GM12878 (cell line): ENCODE data around the gene PGRMC1. TPM values are rescaled to one million over a fixed set of nuclear protein-coding genes. Genes with fewer than 3 reads are reported as not detected.

Experiments used
- ATAC-seq: fragments of 200-7000 bp; cut with Tn5 transposase; 3 replicates; pipeline ENCODE4 v1.9.1; 2020; ENCODE audit warnings: mild to moderate bottlenecking, moderate library complexity
- BruUV-seq: library from RNA; stranded (reverse); fragments of 400-500 nt; replicated peaks from 2 replicates; lab custom pipeline; 2021; lab: Mats Ljungman, UMichigan
- CTCF ChIA-PET: fragments of 300-600 bp; sonication (Branson Sonifier 250); formaldehyde crosslinking; extraction: SDS; loops from one replicate; lab custom pipeline; 2021; ENCODE audit warnings: inconsistent platforms; lab: Yijun Ruan, JAX
- POLR2A ChIA-PET: fragments of 350-600 bp; formaldehyde crosslinking; extraction: SDS; loops from one replicate; lab custom pipeline; 2021; ENCODE audit warnings: inconsistent platforms; lab: Charles Lee
- RAD21 ChIA-PET: fragments of 300-600 bp; sonication (Branson Sonifier 250); formaldehyde crosslinking; loops from one replicate; lab custom pipeline; 2023; ENCODE audit warnings: antibody characterized with exemption; ENCODE audit not compliant: unreplicated experiment; lab: Charles Lee
- SMC1A ChIA-PET: fragments of 300-600 bp; sonication (Branson Sonifier 250); formaldehyde crosslinking; loops from one replicate; lab custom pipeline; 2023; ENCODE audit not compliant: unreplicated experiment, uncharacterized antibody; lab: Charles Lee
- DNase-seq: peaks from one replicate; pipeline ENCODE4 v3.0.0-alpha.2; 2011; ENCODE audit warnings: low read depth, low spot score
- FAIRE-seq: peaks from 3 replicates; lab custom pipeline; 2011; peaks lifted over from hg19 to GRCh38; lab: Jason Lieb, UNC
- H2AFZ ChIP-seq: 2 replicates; pipeline ENCODE4 v1.6.0; 2011; ENCODE audit warnings: low read depth, low read length, control low read depth; ENCODE audit not compliant: control insufficient read depth
- H3K27ac ChIP-seq: 2 replicates; pipeline ENCODE4 v1.5.1; 2011; ENCODE audit warnings: control low read depth; ENCODE audit not compliant: control insufficient read depth, insufficient read depth
- H3K27me3 ChIP-seq, 2 experiments: replicated peaks in 1 of 2; 2 replicates each; pipeline versions ENCODE4 v1.6.0 to v1.6.1; 2011; ENCODE audit warnings: low read length in 1 of 2; ENCODE audit not compliant: control insufficient read depth in 2 of 2, insufficient read depth in 2 of 2
- H3K36me3 ChIP-seq, 2 experiments: 2 replicates each; pipeline ENCODE4 v1.5.1; 2011; ENCODE audit warnings: low read length in 1 of 2; ENCODE audit not compliant: control insufficient read depth in 2 of 2, insufficient read depth in 2 of 2
- H3K4me1 ChIP-seq: 2 replicates; pipeline ENCODE4 v1.6.1; 2011; ENCODE audit warnings: mild to moderate bottlenecking, low read length, moderate library complexity, mixed read lengths; ENCODE audit not compliant: control insufficient read depth, insufficient read depth
- H3K4me2 ChIP-seq: 2 replicates; pipeline ENCODE4 v1.6.0; 2011; ENCODE audit warnings: control low read depth; ENCODE audit not compliant: control insufficient read depth, insufficient read depth
- H3K4me3 ChIP-seq: fragments of 200-600 bp; sonication (generic); 2 replicates; pipeline ENCODE4 v1.5.1; 2016
- H3K79me2 ChIP-seq: 2 replicates; pipeline ENCODE4 v1.6.0; 2011; ENCODE audit warnings: low read length; ENCODE audit not compliant: control insufficient read depth, insufficient read depth
- H3K9ac ChIP-seq: 2 replicates; pipeline ENCODE4 v1.8.0; 2011; ENCODE audit warnings: low read length, control low read depth, mixed read lengths; ENCODE audit not compliant: control insufficient read depth, insufficient read depth
- H3K9me3 ChIP-seq: replicated peaks from 3 replicates; pipeline ENCODE4 v1.5.1; 2011; ENCODE audit warnings: mild to moderate bottlenecking, low read length; ENCODE audit not compliant: control insufficient read depth, insufficient read depth
- H4K20me1 ChIP-seq: 2 replicates; pipeline ENCODE4 v1.6.0; 2011; ENCODE audit not compliant: control insufficient read depth, insufficient read depth
- ASH2L ChIP-seq: fragments of 300-600, 200-600 bp; sonication (generic); IDR thresholded peaks from 2 replicates; pipeline ENCODE4 v1.6.1; 2017; ENCODE audit warnings: low read depth, mild to moderate bottlenecking, borderline replicate concordance
- E2F8 ChIP-seq: fragments of 450-650 bp; IDR thresholded peaks from 2 replicates; pipeline ENCODE4 v1.6.1; 2018; ENCODE audit warnings: mild to moderate bottlenecking, low read depth, moderate library complexity; ENCODE audit not compliant: partially characterized antibody
- HCFC1 ChIP-seq: fragments of 150-350 bp; IDR thresholded peaks from 2 replicates; pipeline ENCODE4 v1.6.1; 2014; ENCODE audit warnings: low read length
- MEF2A ChIP-seq: IDR thresholded peaks from 2 replicates; pipeline ENCODE4 v1.6.1; 2011; ENCODE audit warnings: low read depth, mild to moderate bottlenecking, low read length, moderate library complexity; ENCODE audit not compliant: insufficient read depth
- MEF2B ChIP-seq: fragments of 450-650 bp; IDR thresholded peaks from 2 replicates; pipeline ENCODE4 v1.6.1; 2018; ENCODE audit warnings: mild to moderate bottlenecking, moderate library complexity; ENCODE audit not compliant: partially characterized antibody, poor library complexity, severe bottlenecking
- RB1 ChIP-seq: fragments of 450-650 bp; formaldehyde crosslinking; IDR thresholded peaks from 2 replicates; pipeline ENCODE4 v1.6.1; 2017; ENCODE audit warnings: mild to moderate bottlenecking, borderline replicate concordance
- SKIL ChIP-seq: fragments of 450-650 bp; IDR thresholded peaks from 2 replicates; pipeline ENCODE4 v1.6.1; 2017; ENCODE audit warnings: mild to moderate bottlenecking, low read depth, inconsistent platforms; ENCODE audit not compliant: poor library complexity, severe bottlenecking
- SMAD1 ChIP-seq: fragments of 450-650 bp; IDR thresholded peaks from 2 replicates; pipeline ENCODE4 v1.6.1; 2018; ENCODE audit warnings: mild to moderate bottlenecking, low read depth; ENCODE audit not compliant: partially characterized antibody
- ZBTB40 ChIP-seq: fragments of 450-650 bp; IDR thresholded peaks from 2 replicates; pipeline ENCODE4 v1.6.1; 2016; ENCODE audit warnings: mild to moderate bottlenecking, moderate library complexity, borderline replicate concordance
- ZNF217 ChIP-seq: fragments of 450-650 bp; IDR thresholded peaks from 2 replicates; pipeline ENCODE4 v1.6.1; 2017; ENCODE audit warnings: antibody characterized with exemption, mild to moderate bottlenecking
- ZNF622 ChIP-seq: fragments of 450-650 bp; IDR thresholded peaks from 2 replicates; pipeline ENCODE4 v1.6.1; 2017; ENCODE audit warnings: mild to moderate bottlenecking, inconsistent platforms
- WGBS: methylation state at CpG from one replicate; pipeline ENCODE4 v1.1.6; 2016; ENCODE audit warnings: low lambda C conversion rate; ENCODE audit not compliant: insufficient replicate concordance, insufficient coverage; ENCODE audit errors: missing lambda C conversion rate; 5-methylcytosine and 5-hydroxymethylcytosine counted together
- in situ Hi-C: fragments of 300-500 bp; cut with MboI; formaldehyde crosslinking; loops from 9 replicates; pipeline ENCODE4 v1.14.3; 2018; ENCODE audit warnings: mixed read lengths
- intact Hi-C: fragments of 100-400 bp; cut with micrococcal nuclease; formaldehyde crosslinking; loops from one replicate; pipeline ENCODE4 v1.14.2; 2022; ENCODE audit not compliant: unreplicated experiment
- polyA plus RNA-seq, 11 experiments: library from polyadenylated mRNA; depleted of rRNA in 4 of 11; unstranded in 6 of 11; stranded (reverse) in 5 of 11; fragments of >200 nt; fragmentation: Nextera tagmentation in 4 of 11; fragmentation: Illumina TruSeq in 1 of 11; extraction: Ambion mirVana in 4 of 11; extraction: Trizol in 1 of 11; gene quantifications; 1 replicate in 1 of 11; 2 replicates in 10 of 11; pipeline versions ENCODE4 v1.2.1 to v1.2.3, GENCODE V29; 2011 to 2016; ENCODE audit warnings: inconsistent platforms in 2 of 11, missing spikeins in 2 of 11, low read depth in 1 of 11
- total RNA-seq, 4 experiments: library from RNA; depleted of rRNA in 3 of 4; stranded (reverse); fragments of >200 nt in 3 of 4; fragmentation: Illumina TruSeq in 1 of 4; extraction: Trizol in 1 of 4; gene quantifications; 2 replicates each; pipeline versions ENCODE4 v1.2.1 to v1.2.3, GENCODE V29; 2013 to 2021
- TF ChIP-seq, protein P1 (sequence below): fragments of 450-650 bp; conservative IDR thresholded peaks from 2 replicates; pipeline ENCODE4 v1.6.1; 2017; ENCODE audit warnings: mild to moderate bottlenecking, moderate library complexity

PGRMC1 gene
- total and polyA plus RNA-seq, 10 of the 15 experiments (the other 5 are each of a cell fraction or from before 2014, with no cell fraction given), result 13.6 to 60.9 (median 43.3) TPM

GRCh38 chrX:119226446-119226845, 9.6 kb upstream of the PGRMC1 start:
- FAIRE-seq (no peak), ATAC-seq (no peak), DNase-seq (no peak)
- BruUV-seq, result no TSS peak
- TF ChIP-seq SKIL (no peak), E2F8 (no peak), ZBTB40 (no peak), MEF2B (no peak), SMAD1 (no peak), RB1 (no peak), HCFC1 (no peak), MEF2A (no peak), ZNF622 (no peak), ZNF217 (no peak), ASH2L (no peak)
- TF ChIP-seq, protein P1, sequence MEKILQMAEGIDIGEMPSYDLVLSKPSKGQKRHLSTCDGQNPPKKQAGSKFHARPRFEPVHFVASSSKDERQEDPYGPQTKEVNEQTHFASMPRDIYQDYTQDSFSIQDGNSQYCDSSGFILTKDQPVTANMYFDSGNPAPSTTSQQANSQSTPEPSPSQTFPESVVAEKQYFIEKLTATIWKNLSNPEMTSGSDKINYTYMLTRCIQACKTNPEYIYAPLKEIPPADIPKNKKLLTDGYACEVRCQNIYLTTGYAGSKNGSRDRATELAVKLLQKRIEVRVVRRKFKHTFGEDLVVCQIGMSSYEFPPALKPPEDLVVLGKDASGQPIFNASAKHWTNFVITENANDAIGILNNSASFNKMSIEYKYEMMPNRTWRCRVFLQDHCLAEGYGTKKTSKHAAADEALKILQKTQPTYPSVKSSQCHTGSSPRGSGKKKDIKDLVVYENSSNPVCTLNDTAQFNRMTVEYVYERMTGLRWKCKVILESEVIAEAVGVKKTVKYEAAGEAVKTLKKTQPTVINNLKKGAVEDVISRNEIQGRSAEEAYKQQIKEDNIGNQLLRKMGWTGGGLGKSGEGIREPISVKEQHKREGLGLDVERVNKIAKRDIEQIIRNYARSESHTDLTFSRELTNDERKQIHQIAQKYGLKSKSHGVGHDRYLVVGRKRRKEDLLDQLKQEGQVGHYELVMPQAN, result no peak
- Histone ChIP-seq H3K36me3 (no peaks in the 10 kb centered on the region), H3K27ac (no peak overlapping the region), H3K27me3 (peaks cover 0 to 4% of the 10 kb centered on the region in 2 experiments; a peak in 1 of 4 replicates), H3K9ac (no peak overlapping the region), H3K9me3 (no peaks in the 10 kb centered on the region), H2AFZ (no peak overlapping the region), H3K4me3 (no peak overlapping the region), H3K79me2 (no peaks in the 10 kb centered on the region), H3K4me1 (no peaks in the 10 kb centered on the region), H4K20me1 (no peaks in the 10 kb centered on the region), H3K4me2 (no peak overlapping the region)
- ChIA-PET SMC1A (no interaction called here), POLR2A (no interaction called here), RAD21 (no interaction called here), CTCF (no interaction called here)
- 7% methylated on average over 3 of the region's 3 CpGs for WGBS
- in situ Hi-C loops (no loop called here), intact Hi-C loops (no loop called here)
